Thyroid gland (tissue), 4 donors: Measurements from ENCODE around the gene MEIS1. TPM values are rescaled to one million over a fixed set of nuclear protein-coding genes. Genes with fewer than 3 reads are reported as not detected.

Experiments
- DNase-seq, 2 donors: peaks; one replicate each; pipeline ENCODE4 v3.0.0-alpha.2; 2019
- H3K27ac ChIP-seq, 3 donors: fragments of 200-600 bp; sonication (generic); 1 replicate in 2 of 3; 2 replicates in 1 of 3; pipeline ENCODE4 v1.5.1; 2016 to 2019; ENCODE audit warnings: mild to moderate bottlenecking in 1 of 3, moderate library complexity in 1 of 3
- H3K27me3 ChIP-seq: fragments of 200-600 bp; sonication (generic); one replicate; pipeline ENCODE4 v1.5.1; 2019
- H3K36me3 ChIP-seq, 2 donors: fragments of 200-600 bp; sonication (generic); one replicate each; pipeline ENCODE4 v1.5.1; 2016 to 2019
- H3K4me1 ChIP-seq, 2 donors: fragments of 200-600 bp; sonication (generic); one replicate each; pipeline ENCODE4 v1.5.1; 2017 to 2019
- H3K4me3 ChIP-seq, 3 donors: fragments of 200-600 bp; sonication (generic); replicated peaks in 1 of 3; 1 replicate in 2 of 3; 2 replicates in 1 of 3; pipeline ENCODE4 v1.5.1; 2016; ENCODE audit warnings: mild to moderate bottlenecking in 1 of 3
- H3K9me3 ChIP-seq: fragments of 200-600 bp; sonication (generic); one replicate; pipeline ENCODE4 v1.5.1; 2017
- POLR2A ChIP-seq, 2 donors: fragments of 450-650 bp; IDR thresholded peaks; one replicate each; pipeline ENCODE4 v1.6.1; 2017; ENCODE audit warnings: antibody characterized with exemption in 2 of 2, mild to moderate bottlenecking in 2 of 2, moderate library complexity in 1 of 2
- WGBS, 2 donors: methylation state at CpG; one replicate each; pipeline ENCODE4 v1.1.5; 2017; 5-methylcytosine and 5-hydroxymethylcytosine counted together
- intact Hi-C: fragments of 100-400 bp; cut with DNase I; formaldehyde crosslinking; loops from one replicate; pipeline ENCODE4 v1.15.1; 2023
- total RNA-seq, 4 donors: library from RNA; depleted of rRNA; stranded (reverse); fragments of >200 nt; gene quantifications; one replicate each; pipeline ENCODE4 v1.2.3, GENCODE V29; 2016
- TF ChIP-seq, protein P1 (sequence below), 6 experiments: fragments of 200-600 bp in 3 of 6; fragments of 450-650 bp in 3 of 6; sonication (generic) in 3 of 6; IDR thresholded peaks; one replicate each; pipeline ENCODE4 v1.5.1; 2016 to 2019; ENCODE audit warnings: antibody characterized with exemption in 6 of 6, mild to moderate bottlenecking in 2 of 6, inconsistent platforms in 1 of 6, moderate library complexity in 1 of 6

MEIS1 gene
- total RNA-seq, 4 donors from 2014 or later, result 6.8 to 11.8 (median 9.4) TPM

DNA sequence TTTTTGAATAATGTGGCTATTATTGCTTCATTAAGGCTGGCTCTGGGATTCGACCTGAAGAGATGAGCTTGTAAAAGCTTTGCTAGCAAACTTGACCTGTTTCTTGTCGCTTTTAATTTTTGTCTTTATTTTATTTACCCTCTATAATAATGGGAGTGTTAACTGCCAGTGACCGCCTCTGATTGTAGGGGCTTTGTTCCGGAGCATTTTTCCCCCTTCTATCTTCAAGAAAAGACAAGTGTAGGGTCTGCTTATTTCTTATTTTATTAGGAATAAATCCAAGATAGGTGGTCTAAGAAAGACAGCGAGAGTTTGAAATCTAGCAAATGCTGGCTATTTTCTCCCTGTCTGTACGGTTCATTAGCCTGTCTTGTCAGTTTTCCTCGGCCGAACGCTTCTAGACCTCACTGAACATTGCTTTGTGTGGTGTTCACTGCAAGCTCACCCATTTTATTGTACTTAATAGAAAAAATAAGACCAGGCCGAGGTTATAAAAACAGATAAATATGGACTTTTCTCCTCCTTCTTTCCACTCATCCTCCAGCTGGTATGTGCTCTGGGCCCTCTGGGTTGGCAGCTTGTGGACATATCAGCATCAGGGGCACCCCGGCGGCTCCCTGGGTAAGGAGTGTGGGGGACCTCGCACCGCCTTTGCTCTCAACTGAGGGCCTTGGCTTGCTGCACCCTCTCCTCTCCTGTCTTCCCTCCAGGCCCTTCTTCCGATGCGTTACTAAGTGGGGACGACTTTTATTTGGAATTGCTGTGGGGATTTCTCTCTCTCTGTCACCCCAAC lies 8.5 kb downstream of the MEIS1 start:
- peak overlapping the region; percentile 28 to 43 (median 36) for H3K27ac ChIP-seq
- H3K4me3 ChIP-seq, result no peak overlapping the region
- DNase-seq, result no peak
- H3K9me3 ChIP-seq, result no peaks in the 10 kb centered on the region
- H3K27me3 ChIP-seq, result peaks cover under 1% of the 10 kb centered on the region
- peaks cover 0 to 19% of the 10 kb centered on the region in 2 donors for H3K4me1 ChIP-seq
- intact Hi-C loops, result loop anchor here (5.0 to 10.0 kb wide), 2 partner anchors 134 to 251 kb away; no protein-coding TSS in a partner anchor
- TF ChIP-seq, protein P1, sequence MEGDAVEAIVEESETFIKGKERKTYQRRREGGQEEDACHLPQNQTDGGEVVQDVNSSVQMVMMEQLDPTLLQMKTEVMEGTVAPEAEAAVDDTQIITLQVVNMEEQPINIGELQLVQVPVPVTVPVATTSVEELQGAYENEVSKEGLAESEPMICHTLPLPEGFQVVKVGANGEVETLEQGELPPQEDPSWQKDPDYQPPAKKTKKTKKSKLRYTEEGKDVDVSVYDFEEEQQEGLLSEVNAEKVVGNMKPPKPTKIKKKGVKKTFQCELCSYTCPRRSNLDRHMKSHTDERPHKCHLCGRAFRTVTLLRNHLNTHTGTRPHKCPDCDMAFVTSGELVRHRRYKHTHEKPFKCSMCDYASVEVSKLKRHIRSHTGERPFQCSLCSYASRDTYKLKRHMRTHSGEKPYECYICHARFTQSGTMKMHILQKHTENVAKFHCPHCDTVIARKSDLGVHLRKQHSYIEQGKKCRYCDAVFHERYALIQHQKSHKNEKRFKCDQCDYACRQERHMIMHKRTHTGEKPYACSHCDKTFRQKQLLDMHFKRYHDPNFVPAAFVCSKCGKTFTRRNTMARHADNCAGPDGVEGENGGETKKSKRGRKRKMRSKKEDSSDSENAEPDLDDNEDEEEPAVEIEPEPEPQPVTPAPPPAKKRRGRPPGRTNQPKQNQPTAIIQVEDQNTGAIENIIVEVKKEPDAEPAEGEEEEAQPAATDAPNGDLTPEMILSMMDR (IDR thresholded peaks at IDR 0.05), result no peak
- no peak for TF ChIP-seq POLR2A (IDR thresholded peaks at IDR 0.05)
- 48 to 53% methylated on average over 17 of the region's 17 CpGs for WGBS, 2 donors
- no peaks in the 10 kb centered on the region for H3K36me3 ChIP-seq

DNA sequence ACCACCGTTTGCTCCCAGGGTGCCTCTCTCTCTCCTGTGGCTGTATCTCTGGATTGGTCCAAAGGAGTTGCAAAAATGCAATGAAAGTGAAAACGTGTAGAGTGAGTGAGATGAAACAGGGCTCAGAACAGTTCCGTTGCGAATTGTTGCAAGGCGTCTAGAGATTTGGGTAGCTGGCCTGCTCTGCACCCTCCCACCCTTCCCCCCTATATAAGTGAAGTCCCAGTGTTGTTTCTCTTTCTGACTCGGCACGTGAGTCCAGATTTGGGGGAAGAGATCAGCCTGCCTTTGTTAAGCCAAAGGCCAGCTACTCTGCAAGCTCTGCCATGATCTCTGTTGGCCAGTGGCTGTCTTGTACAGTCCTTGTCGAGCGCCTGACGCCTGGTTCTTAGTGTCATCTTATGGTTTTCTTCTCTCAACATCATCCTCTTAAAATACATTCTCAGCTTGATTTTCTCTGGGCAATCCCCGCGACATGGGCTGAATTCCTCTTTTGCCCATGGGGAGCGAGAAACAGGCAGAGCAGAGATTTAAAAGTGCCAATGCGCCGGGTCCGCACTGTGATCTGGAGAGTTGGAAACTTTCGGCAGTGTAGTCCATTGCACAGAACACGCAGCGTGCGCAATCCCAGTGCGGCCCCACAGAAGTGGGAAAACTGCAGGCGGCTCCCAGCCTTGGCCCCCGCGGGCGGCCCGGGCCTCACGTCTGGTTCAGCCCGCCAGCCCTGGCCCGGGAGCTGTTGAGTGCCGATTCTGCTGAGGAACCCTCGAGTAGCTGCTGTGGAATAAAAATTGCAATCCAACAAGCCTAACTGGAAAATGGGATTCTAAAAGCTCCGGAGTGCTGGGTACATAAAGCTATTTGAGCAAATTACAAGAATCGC lies 9.3 kb downstream of the MEIS1 start:
- H3K4me1 ChIP-seq, result peaks cover 0 to 16% of the 10 kb centered on the region in 2 donors
- intact Hi-C loops, result loop anchor here (5.0 to 10.0 kb wide), 2 partner anchors 133 to 251 kb away; no protein-coding TSS in a partner anchor
- TF ChIP-seq, protein P1 (IDR thresholded peaks at IDR 0.05), result no peak
- TF ChIP-seq POLR2A (IDR thresholded peaks at IDR 0.05), result no peak
- 38 to 41% methylated on average over 21 to 33 of the region's 33 CpGs for WGBS, 2 donors
- H3K4me3 ChIP-seq, result no peak overlapping the region
- H3K36me3 ChIP-seq, result no peaks in the 10 kb centered on the region
- H3K27ac ChIP-seq, result peak overlapping the region in 2 of 3 donors; percentile 28 to 73
- no peak for DNase-seq
- no peaks in the 10 kb centered on the region for H3K27me3 ChIP-seq
- H3K9me3 ChIP-seq, result no peaks in the 10 kb centered on the region

DNA sequence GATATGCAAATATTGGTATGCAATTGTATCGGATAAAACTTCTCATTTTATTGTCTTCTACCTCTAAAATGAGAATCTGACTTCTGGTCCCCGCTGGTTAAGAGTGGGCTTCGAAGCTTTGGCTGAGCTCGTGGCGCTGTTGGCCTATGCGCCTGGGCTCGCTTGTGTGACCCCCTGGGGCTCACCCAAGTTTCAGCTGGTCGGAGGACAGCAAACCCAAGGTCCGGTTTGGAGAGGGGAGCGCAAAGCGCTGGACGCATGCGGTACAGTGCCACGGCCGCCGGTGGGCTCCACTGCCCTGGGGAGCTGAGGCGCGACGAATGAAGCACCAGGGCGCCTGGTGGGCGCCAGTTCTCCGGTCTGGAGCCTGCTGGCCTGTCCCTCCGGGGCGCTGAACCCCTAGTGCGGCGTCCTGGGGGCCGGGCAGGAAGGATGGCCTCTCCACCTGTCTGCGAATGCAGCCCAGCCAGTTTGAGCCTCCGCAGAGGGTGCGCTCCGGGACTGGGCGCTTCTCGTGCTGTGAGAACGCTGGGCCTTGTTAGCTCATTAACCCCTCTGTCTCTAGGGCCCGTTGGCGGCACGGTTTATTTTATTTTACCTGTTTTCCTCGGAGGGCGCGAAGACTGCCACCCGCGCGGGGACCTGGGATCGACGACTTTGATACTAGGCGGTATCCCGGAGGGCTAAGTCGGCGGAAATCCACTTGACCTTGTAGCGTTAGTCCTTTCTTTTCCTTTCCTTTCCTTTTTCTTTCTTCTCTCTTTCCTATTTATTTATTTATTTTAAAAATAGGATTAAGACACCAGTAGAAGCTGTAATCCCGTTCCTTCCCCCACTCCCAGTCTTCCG lies 10.4 kb downstream of the MEIS1 start:
- 14 to 17% methylated on average over 31 to 35 of the region's 52 CpGs for WGBS, 2 donors

More for the DNA sequence above, 10.4 kb downstream of the MEIS1 start:
- Histone ChIP-seq H3K27me3 (no peaks in the 10 kb centered on the region), H3K4me1 (peaks cover 0 to 13% of the 10 kb centered on the region in 2 donors), H3K9me3 (no peaks in the 10 kb centered on the region), H3K4me3 (peak overlapping the region in 2 of 3 donors; percentile 13 to 26), H3K36me3 (no peaks in the 10 kb centered on the region), H3K27ac (peak overlapping the region; percentile 59 to 73 (median 69))
- intact Hi-C loops, result loop anchor here (10.0 kb wide), 1 partner anchor 250 kb away; no protein-coding TSS in a partner anchor
- TF ChIP-seq POLR2A (IDR thresholded peaks at IDR 0.05), result no peak
- TF ChIP-seq, protein P1 (IDR thresholded peaks at IDR 0.05), result no peak
- DNase-seq, result no peak
